ENCODE results near the gene NOX3. TPM values are rescaled to one million over a fixed set of nuclear protein-coding genes. Genes with fewer than 3 reads are reported as not detected.

The NOX3 gene
- total and polyA plus RNA-seq, 2 of the 8 experiments (the other 6 are each of a cell fraction or from before 2014, with no cell fraction given) = not detected

GRCh38 chr6:155409391-155409790, 46.2 kb downstream of the NOX3 start:
- H3K36me3 ChIP-seq (ENCODE audit: control insufficient read depth in 2 of 4, insufficient read depth in 4 of 4, low read length in 3 of 4) = no peaks in the 10 kb centered on the region
- FAIRE-seq (no peak), DNase-seq (ENCODE audit: low read depth in 1 of 2, low spot score in 2 of 2) (no peak)
- H3K9me3 ChIP-seq (ENCODE audit: insufficient read depth in 2 of 2, low read depth in 1 of 2, low read length in 1 of 2) = no peaks in the 10 kb centered on the region
- H3K18ac ChIP-seq (ENCODE audit: extremely low read depth, low read length) = no peak overlapping the region
- H2AK5ac ChIP-seq (ENCODE audit: low read depth, low read length) = no peak overlapping the region
- no peaks in the 10 kb centered on the region; a peak in 1 of 7 replicates for H3K4me1 ChIP-seq (replicated peaks in 1 of 4; ENCODE audit: control insufficient read depth in 3 of 4, insufficient read depth in 4 of 4, low read length in 3 of 4)
- H3K27ac ChIP-seq (ENCODE audit: low read depth, low read length) = no peak overlapping the region
- no peak overlapping the region for H2BK15ac ChIP-seq (ENCODE audit: low read length)
- H2BK120ac ChIP-seq (replicated peaks; ENCODE audit: low read depth, low read length) = no peak overlapping the region
- no peak overlapping the region for H3K4me3 ChIP-seq (ENCODE audit: extremely low read depth in 1 of 4, insufficient read depth in 2 of 4, low read depth in 3 of 4, low read length in 4 of 4)
- H4K5ac ChIP-seq (ENCODE audit: insufficient read length, low read depth, low read length) = no peak overlapping the region
- H3K4me2 ChIP-seq (ENCODE audit: insufficient read depth in 1 of 2, low read depth in 2 of 2, low read length in 2 of 2) = no peak overlapping the region
- H3K23ac ChIP-seq (ENCODE audit: insufficient read length) = no peak overlapping the region
- H4K8ac ChIP-seq (ENCODE audit: extremely low read depth, insufficient read depth, low read length) = no peak overlapping the region
- no peak overlapping the region for H3K56ac ChIP-seq (replicated peaks; ENCODE audit: insufficient read length, low read depth, low read length)
- no peaks in the 10 kb centered on the region for H4K20me1 ChIP-seq (replicated peaks in 1 of 2; ENCODE audit: control insufficient read depth in 1 of 2, insufficient read depth in 2 of 2, low read length in 2 of 2)
- no peak overlapping the region for H3K14ac ChIP-seq (ENCODE audit: insufficient read length)
- H2BK20ac ChIP-seq (ENCODE audit: low read length) = no peak overlapping the region
- no peak overlapping the region for H3K9ac ChIP-seq (replicated peaks in 1 of 4; ENCODE audit: extremely low read depth in 1 of 4, low read depth in 3 of 4, low read length in 3 of 4)
- ChIA-PET POLR2A (ENCODE audit: partially characterized antibody) (interaction anchor here (1.1 kb wide), 1 partner anchor 45 kb away, joined by 3 read pairs; no protein-coding TSS in a partner anchor), CTCF (ENCODE audit: partially characterized antibody) (interaction anchor here (0.6 to 7.5 kb wide), 13 partner anchors 10 to 709 kb away, joined by 3 to 64 read pairs (median 4); no protein-coding TSS in a partner anchor)
- no peak overlapping the region for H2BK12ac ChIP-seq (ENCODE audit: low read depth, low read length)
- H2BK5ac ChIP-seq (ENCODE audit: low read depth, low read length) = no peak overlapping the region
- no peaks in the 10 kb centered on the region for H3K79me1 ChIP-seq (ENCODE audit: low read depth, low read length)
- no peaks in the 10 kb centered on the region for H3K27me3 ChIP-seq (replicated peaks in 1 of 4; ENCODE audit: control insufficient read depth in 3 of 4, extremely low read depth in 1 of 4, insufficient read depth in 3 of 4, low read length in 3 of 4)
- H3K79me2 ChIP-seq (ENCODE audit: control insufficient read depth in 1 of 2, insufficient read depth in 2 of 2, low read length in 2 of 2) = no peaks in the 10 kb centered on the region
- peak overlapping the region; percentile 93; the same call in 1 of the 2 replicates for H2AFZ ChIP-seq (ENCODE audit: low read length)
- H4K91ac ChIP-seq (replicated peaks; ENCODE audit: insufficient read length, low read length) = no peak overlapping the region
- no peaks in the 10 kb centered on the region for H3K23me2 ChIP-seq (ENCODE audit: low read depth, low read length)
- no peak overlapping the region for H3K4ac ChIP-seq (replicated peaks; ENCODE audit: insufficient read length, low read depth, low read length)
- WGBS, 2 experiments (ENCODE audit: extremely low coverage in 1 of 2, insufficient coverage in 1 of 2, insufficient read length in 1 of 2, insufficient replicate concordance in 2 of 2, low coverage in 1 of 2, low lambda C conversion rate in 2 of 2, missing lambda C conversion rate in 1 of 2) = 90% methylated on average over 4 of the region's 4 CpGs; no CpG with 5 or more reads in 1 of the 2 experiments
- TF ChIP-seq EGR1 (IDR thresholded peaks at IDR 0.05; ENCODE audit: borderline replicate concordance, low read depth, low read length) (no peak), ATF3 (IDR thresholded peaks at IDR 0.05; ENCODE audit: insufficient read depth, low read depth, low read length) (no peak), RFX5 (IDR thresholded peaks at IDR 0.05; ENCODE audit: borderline replicate concordance, low read depth, low read length) (no peak), SUZ12 (IDR thresholded peaks at IDR 0.05; ENCODE audit: low read length) (no peak), USF2 (IDR thresholded peaks at IDR 0.05; ENCODE audit: low read length) (no peak), JUND (IDR thresholded peaks at IDR 0.05; ENCODE audit: low read length) (no peak), FOSL1 (IDR thresholded peaks at IDR 0.05; ENCODE audit: insufficient read depth, low read depth, low read length) (no peak), E2F6 (IDR thresholded peaks at IDR 0.05) (no peak), GTF2F1 (IDR thresholded peaks at IDR 0.05; ENCODE audit: borderline replicate concordance, low read depth, low read length) (no peak), CHD2 (IDR thresholded peaks at IDR 0.05; ENCODE audit: low read length) (no peak), NRF1 (IDR thresholded peaks at IDR 0.05; ENCODE audit: low read depth, low read length) (no peak), TAF1 (IDR thresholded peaks at IDR 0.05; ENCODE audit: low read depth, low read length) (no peak)
